GOT3 (cell line): ENCODE results near the gene ANKFN1.

Experiments used
- DNase-seq: peaks from one replicate; lab custom pipeline; 2025; ENCODE audit warnings: mixed read lengths; lab: John Stamatoyannopoulos, UW

Gene ANKFN1

DNA sequence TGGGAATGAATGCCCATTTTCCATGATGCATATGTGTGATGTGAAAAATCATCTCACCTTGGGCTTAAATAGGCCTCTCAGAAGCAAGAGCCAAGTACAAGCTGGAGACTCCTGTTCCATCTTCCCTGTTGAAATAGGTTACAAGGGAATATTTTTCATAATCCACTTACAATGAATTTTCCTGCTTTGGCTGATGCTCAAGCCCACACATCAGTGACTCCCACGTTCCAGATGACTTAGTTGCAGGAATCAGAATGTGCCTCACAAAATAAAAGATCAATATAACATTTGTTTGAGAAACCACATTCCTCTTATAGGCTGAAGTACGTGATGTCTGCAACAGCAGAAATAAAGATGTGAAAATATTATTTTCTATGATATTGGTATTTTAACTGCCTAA, 24.1 kb downstream of the ANKFN1 start:
- no peak for DNase-seq

- DNase-seq, result no peak
These were observed 24.9 kb downstream of the ANKFN1 start for GRCh38 chr17:56178203-56178602.

GRCh38 chr17:56182081-56182480, 28.8 kb downstream of the ANKFN1 start:
- no peak for DNase-seq

- DNase-seq, result no peak
These were observed 31.4 kb downstream of the ANKFN1 start for GRCh38 chr17:56184650-56185049.

GRCh38 chr17:56185491-56186221, 32.4 kb downstream of the ANKFN1 start:
- DNase-seq, result no peak

DNA sequence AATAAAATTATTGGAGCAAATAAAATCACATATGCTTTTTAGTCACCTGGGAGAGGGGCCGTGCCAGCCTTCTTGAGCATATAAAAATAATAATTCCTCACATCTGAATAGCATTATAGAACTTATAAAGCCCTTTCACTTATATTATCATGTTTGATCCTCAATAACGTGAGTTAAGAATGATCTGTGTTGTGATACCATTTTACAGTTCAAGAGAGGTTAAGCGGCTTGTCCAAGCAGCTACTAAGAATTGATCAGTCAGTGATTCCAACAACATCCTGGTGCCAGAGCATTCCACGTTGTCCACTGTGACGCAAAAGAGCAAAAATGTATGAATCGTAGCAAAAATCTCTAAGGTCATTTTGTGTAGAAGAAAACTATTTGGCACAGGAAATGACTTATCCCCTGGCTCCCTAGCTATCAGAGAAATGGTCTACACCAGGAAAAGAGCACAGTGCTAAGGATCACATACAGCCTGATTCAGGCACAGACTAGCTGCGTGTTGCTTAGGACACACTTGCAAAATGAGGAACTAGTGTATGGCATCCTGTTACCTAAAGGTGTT, 33.0 kb downstream of the ANKFN1 start:
- DNase-seq, result no peak

GRCh38 chr17:56203430-56203829, 50.2 kb downstream of the ANKFN1 start:
- no peak for DNase-seq

DNA sequence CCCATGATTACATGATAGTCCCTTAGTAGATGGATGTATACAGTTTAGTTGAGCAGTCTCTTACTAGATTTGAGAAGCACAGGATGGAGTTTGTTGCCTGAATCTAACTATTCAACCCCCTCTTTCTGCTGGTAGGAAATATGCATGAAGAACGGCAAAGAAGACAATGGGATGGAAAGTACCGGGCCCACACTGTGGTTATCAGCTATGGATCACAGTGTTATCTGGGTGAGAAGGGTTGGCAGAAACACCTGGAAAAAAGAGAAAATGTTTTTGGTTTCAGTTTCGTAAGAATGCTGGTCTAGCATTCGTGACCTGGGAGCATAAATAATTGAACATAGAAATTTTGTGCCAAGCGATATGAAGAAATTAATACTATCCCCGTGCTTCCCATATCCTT, 53.1 kb downstream of the ANKFN1 start:
- DNase-seq, result no peak

- DNase-seq, result no peak
These were observed 59.8 kb downstream of the ANKFN1 start for GRCh38 chr17:56213031-56213430.

GRCh38 chr17:56217921-56218320, 64.6 kb downstream of the ANKFN1 start:
- DNase-seq, result no peak

- DNase-seq, result no peak
These were observed 69.0 kb downstream of the ANKFN1 start for GRCh38 chr17:56222255-56222654.

DNA sequence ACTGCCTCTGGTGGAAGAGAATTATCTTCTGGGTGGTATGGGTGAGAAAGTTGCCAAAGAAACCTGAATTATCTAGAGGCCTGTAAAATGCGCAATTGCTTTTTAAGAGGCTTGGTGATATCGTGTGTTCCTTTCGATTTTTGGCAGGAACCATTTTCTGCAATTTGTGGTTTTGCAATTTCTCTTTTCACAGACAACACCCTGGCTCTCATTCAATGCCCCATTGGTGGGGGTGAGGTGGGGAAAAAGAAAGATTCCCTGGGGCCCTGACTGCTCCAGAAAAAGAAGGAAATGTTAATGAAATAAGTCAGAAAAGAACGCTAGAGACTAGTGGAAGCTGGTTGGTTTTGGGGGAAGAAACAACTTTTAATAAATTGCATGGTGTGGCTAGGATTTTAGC, 77.4 kb downstream of the ANKFN1 start:
- no peak for DNase-seq

DNA sequence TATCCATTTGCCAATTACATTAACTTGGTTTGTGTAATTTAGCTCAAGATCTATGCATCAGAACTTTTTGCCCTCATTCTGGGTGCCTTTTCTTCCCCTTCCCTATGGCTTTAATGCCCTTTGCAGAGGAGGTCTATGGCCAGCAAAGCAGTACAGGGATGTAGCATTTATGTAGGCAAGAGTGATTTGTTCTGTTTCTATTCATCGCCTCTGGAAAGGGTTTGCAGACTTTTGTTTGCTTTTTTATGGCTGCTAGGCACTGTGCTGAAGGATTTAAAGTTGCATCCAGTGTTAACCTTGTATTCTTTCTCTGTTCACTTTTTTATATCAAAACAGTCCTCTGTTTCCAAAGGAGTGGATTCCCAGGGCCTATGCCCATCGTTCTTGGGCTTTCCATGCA, 78.0 kb downstream of the ANKFN1 start:
- no peak for DNase-seq

DNA sequence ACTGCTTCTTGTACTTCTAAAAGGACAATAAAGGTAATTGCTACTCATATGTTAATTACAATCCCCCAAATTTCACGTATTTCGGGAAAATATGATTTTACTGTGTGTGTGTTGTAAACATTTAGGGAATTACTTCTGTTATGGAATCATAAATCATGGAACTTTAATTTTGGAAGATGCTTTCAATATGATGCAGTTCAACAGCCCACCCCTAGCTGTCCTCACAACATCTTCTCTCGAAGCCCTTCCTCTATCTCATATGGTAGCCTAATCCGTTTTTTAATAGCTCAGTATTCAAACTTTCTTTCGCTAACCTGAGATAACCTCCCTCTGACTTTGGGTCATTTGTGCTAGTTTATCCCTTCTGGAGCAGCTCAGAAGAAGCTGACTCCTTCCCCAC, 78.4 kb downstream of the ANKFN1 start:
- no peak for DNase-seq

- no peak for DNase-seq
These were observed 91.1 kb downstream of the ANKFN1 start for GRCh38 chr17:56244268-56244890.

DNA sequence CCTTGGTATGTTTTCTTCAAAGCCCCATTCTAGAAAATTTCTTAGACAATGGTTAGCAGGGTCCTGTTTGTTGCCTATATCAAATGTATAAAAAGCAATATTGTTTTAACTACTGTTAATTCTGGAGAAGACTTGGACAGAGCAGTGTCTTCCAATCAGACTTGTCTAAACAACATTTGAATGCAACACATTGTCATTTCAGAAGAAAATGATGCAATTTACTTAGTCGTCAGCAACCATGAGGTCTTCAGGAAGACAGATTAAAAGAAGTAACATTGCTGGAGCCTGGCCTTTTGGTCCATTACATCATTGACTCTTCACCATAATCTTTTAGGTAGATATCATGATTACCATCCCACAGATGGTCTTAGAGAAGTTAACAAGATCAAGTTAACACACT, 94.5 kb downstream of the ANKFN1 start:
- DNase-seq, result no peak

DNA sequence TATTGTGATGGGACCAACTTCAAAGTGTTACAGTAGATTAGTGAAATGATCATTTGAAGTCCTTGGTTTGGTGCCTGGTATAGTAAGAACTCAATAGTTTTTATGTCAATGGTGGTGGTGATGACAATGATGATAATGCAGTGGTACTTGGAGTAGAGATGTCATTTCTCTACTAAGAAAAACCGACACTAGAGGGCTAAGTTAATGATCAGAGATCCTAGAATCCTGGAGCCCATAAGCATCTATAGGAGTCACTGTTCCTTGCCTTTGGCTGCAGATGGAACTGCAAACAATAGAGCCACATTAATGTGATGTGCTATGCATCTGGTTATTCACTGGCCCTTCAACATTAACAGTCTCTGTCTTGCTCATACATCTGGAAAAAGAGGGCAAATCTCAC, 103.8 kb downstream of the ANKFN1 start:
- DNase-seq, result no peak

GRCh38 chr17:56260376-56261002, 107.2 kb downstream of the ANKFN1 start:
- DNase-seq, result no peak

DNA sequence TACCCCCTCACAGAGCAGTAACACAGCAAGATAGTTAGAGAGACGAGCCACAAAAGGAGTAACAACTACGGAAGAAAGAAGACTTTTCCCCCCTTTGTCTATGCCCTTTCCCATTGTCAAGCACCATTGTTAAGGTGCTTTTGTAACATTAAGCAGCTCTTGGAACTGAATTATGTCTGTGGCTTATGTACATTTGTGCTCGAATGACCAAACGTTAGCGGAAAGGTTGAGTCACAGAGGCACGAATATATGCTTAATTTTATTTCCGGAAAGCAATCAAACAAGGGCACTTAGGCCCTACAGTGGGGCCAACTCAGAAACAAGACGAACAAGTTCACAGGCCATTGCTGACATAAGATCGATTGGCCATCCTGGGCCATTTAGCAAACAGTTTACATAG, 109.5 kb downstream of the ANKFN1 start:
- no peak for DNase-seq

GRCh38 chr17:56269556-56270389, 116.5 kb downstream of the ANKFN1 start:
- no peak for DNase-seq

GRCh38 chr17:56274491-56274890, 121.2 kb downstream of the ANKFN1 start:
- DNase-seq, result no peak

GRCh38 chr17:56284482-56284881, 131.2 kb downstream of the ANKFN1 start:
- no peak for DNase-seq
